H1 (cell line): ENCODE measurements around the gene ACTBL2. TPM values are rescaled to one million over a fixed set of nuclear protein-coding genes. Genes with fewer than 3 reads are reported as not detected.

Experiments
- CEBPB ChIP-seq: IDR thresholded peaks from 2 replicates; pipeline ENCODE4 v1.6.1; 2012; ENCODE audit warnings: low read depth, low read length
- polyA plus RNA-seq, 7 experiments: library from polyadenylated mRNA; depleted of rRNA in 3 of 7; stranded (reverse) in 5 of 7; unstranded in 2 of 7; fragments of >200 nt in 5 of 7; fragments of 200-250 nt in 2 of 7; gene quantifications; 1 replicate in 5 of 7; 2 replicates in 1 of 7; 4 replicates in 1 of 7; pipeline versions ENCODE4 v1.2.1 to v1.2.3, GENCODE V29; 2011 to 2013; ENCODE audit warnings: missing spikeins in 2 of 7, mixed read lengths in 2 of 7
- total RNA-seq: library from RNA; stranded (reverse); fragmentation: NEBNext Ultra II Directional; extraction: Animal tissue kit (Norgen Biotek cat#: 25700); gene quantifications from 2 replicates; pipeline ENCODE4 v1.2.1, GENCODE V29; 2021

Gene ACTBL2
- total and polyA plus RNA-seq, 2 of the 8 experiments (the other 6 are each of a cell fraction or from before 2014, with no cell fraction given) = not detected

- no peak for TF ChIP-seq CEBPB
These were observed 6.0 kb downstream of the ACTBL2 start (continued) for GRCh38 chr5:57476601-57477056.
